Peyer's patch (tissue), 4 donors: ENCODE data around the gene GRID2IP.

Source experiments
- CTCF ChIP-seq, 6 experiments: fragments of 450-650 bp in 4 of 6; fragments of 200-600 bp in 2 of 6; sonication (generic) in 1 of 6; IDR thresholded peaks; one replicate each; pipeline ENCODE4 v1.5.1; 2017 to 2019; ENCODE audit warnings: antibody characterized with exemption in 6 of 6, mild to moderate bottlenecking in 3 of 6, moderate library complexity in 1 of 6
- POLR2A ChIP-seq, 2 donors: fragments of 450-650 bp; IDR thresholded peaks; one replicate each; pipeline ENCODE4 v1.5.1; 2017; ENCODE audit warnings: antibody characterized with exemption in 2 of 2, mild to moderate bottlenecking in 2 of 2, moderate library complexity in 2 of 2

DNA sequence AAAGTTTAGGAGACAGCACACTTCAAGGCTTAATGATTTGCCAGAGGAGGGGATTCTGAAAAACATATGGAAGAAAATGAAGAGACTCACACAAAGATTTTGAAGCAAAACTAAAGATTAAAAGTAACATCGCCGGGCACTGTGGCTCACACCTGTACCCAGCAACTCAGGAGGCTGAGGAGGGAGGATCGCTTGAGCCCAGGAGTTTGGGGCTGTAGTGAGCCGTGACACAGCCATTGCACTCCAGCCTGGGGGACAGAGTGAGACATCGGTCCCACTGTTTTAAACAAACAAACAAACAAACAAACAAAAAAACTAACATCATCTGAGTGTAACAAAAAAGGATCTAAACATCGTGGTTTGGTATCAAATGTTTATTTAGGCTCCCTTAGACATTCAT, 69.8 kb downstream of the GRID2IP start:
- no peak for TF ChIP-seq CTCF (IDR thresholded peaks at IDR 0.05)
- no peak for TF ChIP-seq POLR2A (IDR thresholded peaks at IDR 0.05)
